22Rv1 (cell line): ENCODE results near the gene DOCK9.

Experiments used
- CTCF ChIP-seq: fragments of 450-650 bp; IDR thresholded peaks from 2 replicates; pipeline ENCODE4 v1.5.1; 2017; ENCODE audit warnings: mild to moderate bottlenecking
- ZFX ChIP-seq: fragments of 450-650 bp; IDR thresholded peaks from 2 replicates; pipeline ENCODE4 v1.6.1; 2017; ENCODE audit warnings: antibody characterized with exemption, borderline replicate concordance

GRCh38 chr13:98775386-98775785 is 202.5 kb downstream of the DOCK9 start:
- TF ChIP-seq CTCF (no peak), ZFX (no peak)
